AG04450 (cell line): ENCODE measurements around the gene AUTS2. TPM values are rescaled to one million over a fixed set of nuclear protein-coding genes. Genes with fewer than 3 reads are reported as not detected.

Experiments used
- CTCF ChIA-PET: fragments of 300-600, 350-600 bp; formaldehyde crosslinking; extraction: SDS; loops from one replicate; lab custom pipeline; 2022; ENCODE audit warnings: antibody characterized with exemption, inconsistent platforms; lab: Charles Lee
- POLR2A ChIA-PET: fragments of 350-600 bp; formaldehyde crosslinking; extraction: SDS; loops from one replicate; lab custom pipeline; 2021; ENCODE audit warnings: antibody characterized with exemption, inconsistent platforms; lab: Yijun Ruan, JAX
- DNase-seq: peaks from one replicate; pipeline ENCODE4 v3.0.0-alpha.2; 2011; ENCODE audit warnings: low read depth, low spot score
- H3K27ac ChIP-seq: one replicate; pipeline ENCODE4 v1.5.1; 2012; ENCODE audit warnings: low read depth, low read length, control low read depth
- H3K27me3 ChIP-seq: one replicate; pipeline ENCODE4 v1.6.0; 2012; ENCODE audit warnings: low read length; ENCODE audit not compliant: control insufficient read depth, insufficient read depth
- H3K4me3 ChIP-seq: 2 replicates; pipeline ENCODE4 v1.5.1; 2011; ENCODE audit warnings: mild to moderate bottlenecking, low read depth, low read length, control low read depth
- H3K9me3 ChIP-seq: 2 replicates; pipeline ENCODE4 v1.5.1; 2012; ENCODE audit warnings: low read length; ENCODE audit not compliant: control insufficient read depth, insufficient read depth
- polyA plus RNA-seq: library from polyadenylated mRNA; depleted of rRNA; stranded (reverse); fragments of >200 nt; gene quantifications from 2 replicates; pipeline ENCODE4 v1.2.3, GENCODE V29; 2011
- TF ChIP-seq, protein P1 (sequence below): IDR thresholded peaks from 2 replicates; pipeline ENCODE4 v1.5.1; 2011; ENCODE audit warnings: low read depth, low read length, control low read depth, inconsistent platforms

Gene AUTS2
- polyA plus RNA-seq, 1 experiment, result 1.5 TPM

DNA sequence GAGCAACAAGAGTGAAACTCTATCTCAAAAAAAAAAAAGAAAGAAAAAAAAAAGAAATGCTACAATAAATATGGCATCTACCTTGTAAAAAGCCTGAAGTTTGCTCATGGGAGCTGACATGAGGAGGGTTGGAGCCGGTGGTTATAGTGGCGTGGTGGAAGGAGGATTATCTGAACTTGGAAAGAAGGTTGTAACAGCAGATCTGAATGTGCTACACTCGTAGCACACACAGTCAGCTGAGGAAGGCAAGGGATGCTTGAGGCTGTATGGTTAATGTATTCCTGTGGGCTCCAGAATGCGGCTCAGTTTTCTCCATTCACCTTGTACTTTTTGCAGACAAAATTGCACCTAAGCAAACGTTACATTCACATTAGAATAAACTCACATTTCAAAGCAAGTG is 1143.4 kb downstream of the AUTS2 start:
- no peak overlapping the region for H3K4me3 ChIP-seq
- H3K27ac ChIP-seq, result no peak overlapping the region
- ChIA-PET POLR2A (no interaction called here), CTCF (no interaction called here)
- no peaks in the 10 kb centered on the region for H3K27me3 ChIP-seq
- TF ChIP-seq, protein P1, sequence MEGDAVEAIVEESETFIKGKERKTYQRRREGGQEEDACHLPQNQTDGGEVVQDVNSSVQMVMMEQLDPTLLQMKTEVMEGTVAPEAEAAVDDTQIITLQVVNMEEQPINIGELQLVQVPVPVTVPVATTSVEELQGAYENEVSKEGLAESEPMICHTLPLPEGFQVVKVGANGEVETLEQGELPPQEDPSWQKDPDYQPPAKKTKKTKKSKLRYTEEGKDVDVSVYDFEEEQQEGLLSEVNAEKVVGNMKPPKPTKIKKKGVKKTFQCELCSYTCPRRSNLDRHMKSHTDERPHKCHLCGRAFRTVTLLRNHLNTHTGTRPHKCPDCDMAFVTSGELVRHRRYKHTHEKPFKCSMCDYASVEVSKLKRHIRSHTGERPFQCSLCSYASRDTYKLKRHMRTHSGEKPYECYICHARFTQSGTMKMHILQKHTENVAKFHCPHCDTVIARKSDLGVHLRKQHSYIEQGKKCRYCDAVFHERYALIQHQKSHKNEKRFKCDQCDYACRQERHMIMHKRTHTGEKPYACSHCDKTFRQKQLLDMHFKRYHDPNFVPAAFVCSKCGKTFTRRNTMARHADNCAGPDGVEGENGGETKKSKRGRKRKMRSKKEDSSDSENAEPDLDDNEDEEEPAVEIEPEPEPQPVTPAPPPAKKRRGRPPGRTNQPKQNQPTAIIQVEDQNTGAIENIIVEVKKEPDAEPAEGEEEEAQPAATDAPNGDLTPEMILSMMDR, result no peak
- no peak for DNase-seq
- H3K9me3 ChIP-seq, result peaks cover 3% of the 10 kb centered on the region; the same call in 1 of the 2 replicates

GRCh38 chr7:70743531-70744325 is 1145.5 kb downstream of the AUTS2 start:
- ChIA-PET POLR2A (no interaction called here), CTCF (no interaction called here)
- Histone ChIP-seq H3K9me3 (peaks cover 3% of the 10 kb centered on the region; the same call in 1 of the 2 replicates), H3K27me3 (no peaks in the 10 kb centered on the region), H3K27ac (no peak overlapping the region), H3K4me3 (no peak overlapping the region)
- no peak for DNase-seq
- TF ChIP-seq, protein P1, result no peak

GRCh38 chr7:70744492-70744891 is 1146.2 kb downstream of the AUTS2 start:
- POLR2A ChIA-PET, result no interaction called here
- CTCF ChIA-PET, result no interaction called here
- peaks cover 3% of the 10 kb centered on the region; the same call in 1 of the 2 replicates for H3K9me3 ChIP-seq

DNA sequence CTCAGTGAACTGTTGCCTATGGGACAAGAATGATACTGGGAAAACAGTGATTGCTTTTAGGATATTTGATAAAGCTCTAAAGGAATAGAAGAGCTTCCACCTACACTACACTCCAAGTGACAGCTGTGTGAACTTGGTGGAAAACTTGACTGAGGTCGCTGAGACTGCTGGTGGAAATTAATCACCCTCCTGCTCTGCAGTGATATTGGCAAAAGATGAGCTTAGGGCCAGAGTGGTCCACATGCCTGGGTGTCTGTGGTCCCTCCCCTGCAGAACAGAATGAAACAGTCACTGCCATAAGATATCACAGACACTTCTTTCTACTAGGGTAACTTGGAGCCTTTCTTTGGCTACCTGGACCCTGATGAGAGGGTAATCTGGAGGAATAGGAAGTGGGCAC is 1151.6 kb downstream of the AUTS2 start:
- no peak overlapping the region for H3K4me3 ChIP-seq
- CTCF ChIA-PET, result no interaction called here
- DNase-seq, result no peak
- H3K9me3 ChIP-seq, result no peaks in the 10 kb centered on the region
- no peak overlapping the region for H3K27ac ChIP-seq
- no peaks in the 10 kb centered on the region for H3K27me3 ChIP-seq
- TF ChIP-seq, protein P1, result no peak
- POLR2A ChIA-PET, result no interaction called here

More at GRCh38 chr7:70744492-70744891, 1146.2 kb downstream of the AUTS2 start:
- TF ChIP-seq, protein P1, result no peak
- peak overlapping the region; percentile 11 for H3K27ac ChIP-seq
- H3K27me3 ChIP-seq, result no peaks in the 10 kb centered on the region
- DNase-seq, result no peak
- no peak overlapping the region for H3K4me3 ChIP-seq

GRCh38 chr7:70751895-70752294 is 1153.6 kb downstream of the AUTS2 start:
- DNase-seq, result no peak
- H3K9me3 ChIP-seq, result no peaks in the 10 kb centered on the region
- H3K27ac ChIP-seq, result no peak overlapping the region
- CTCF ChIA-PET, result interaction anchor here (0.9 to 1.3 kb wide), 2 partner anchors 558 to 985 kb away, joined by 3 to 4 read pairs; no protein-coding TSS in a partner anchor
- POLR2A ChIA-PET, result no interaction called here
- H3K27me3 ChIP-seq, result no peaks in the 10 kb centered on the region
- H3K4me3 ChIP-seq, result no peak overlapping the region
- TF ChIP-seq, protein P1, result no peak
